IMR-90 (cell line): ENCODE measurements around the gene DGKZ. TPM values are rescaled to one million over a fixed set of nuclear protein-coding genes. Genes with fewer than 3 reads are reported as not detected.

Experiments used
- ATAC-seq: fragments of 200-7000 bp; cut with Tn5 transposase; 2 replicates; pipeline ENCODE4 v1.9.1; 2020; ENCODE audit warnings: low read depth, mild to moderate bottlenecking, moderate library complexity
- BruUV-seq: library from RNA; stranded (reverse); fragments of 400-500 nt; replicated peaks from 2 replicates; lab custom pipeline; 2021; lab: Mats Ljungman, UMichigan
- CTCF ChIA-PET: fragments of 300-600 bp; formaldehyde crosslinking; extraction: SDS; loops from one replicate; lab custom pipeline; 2021; ENCODE audit warnings: antibody characterized with exemption; lab: Yijun Ruan, JAX
- POLR2A ChIA-PET: fragments of 300-600 bp; sonication (Branson Sonifier 250); formaldehyde crosslinking; loops from one replicate; lab custom pipeline; 2022; ENCODE audit warnings: antibody characterized with exemption; ENCODE audit not compliant: unreplicated experiment; lab: Charles Lee
- DNase-seq: peaks from one replicate; pipeline ENCODE4 v3.0.0; 2013
- H2AFZ ChIP-seq: replicated peaks from 2 replicates; pipeline ENCODE3; 2013; ENCODE audit warnings: low read length, mild to moderate bottlenecking; ENCODE audit not compliant: poor library complexity
- H2AK5ac ChIP-seq: 2 replicates; pipeline ENCODE4 v1.6.1; 2013; ENCODE audit warnings: low read depth, low read length, inconsistent platforms
- H2AK9ac ChIP-seq: replicated peaks from 2 replicates; pipeline ENCODE3; 2013; ENCODE audit warnings: mild to moderate bottlenecking, low read depth, low read length, moderate library complexity; ENCODE audit not compliant: poor library complexity
- H2BK120ac ChIP-seq: 2 replicates; pipeline ENCODE4 v1.6.1; 2013; ENCODE audit warnings: low read depth, low read length, inconsistent platforms
- H2BK15ac ChIP-seq: 3 replicates; pipeline ENCODE4 v1.6.1; 2013; ENCODE audit warnings: low read depth, low read length, inconsistent platforms
- H2BK20ac ChIP-seq: 2 replicates; pipeline ENCODE4 v1.6.1; 2013; ENCODE audit warnings: low read depth, mild to moderate bottlenecking, inconsistent platforms, low read length, moderate library complexity
- H2BK5ac ChIP-seq: 2 replicates; pipeline ENCODE4 v1.6.1; 2013; ENCODE audit warnings: mild to moderate bottlenecking, low read depth, low read length, inconsistent platforms; ENCODE audit not compliant: poor library complexity, severe bottlenecking
- H3K14ac ChIP-seq: replicated peaks from 2 replicates; pipeline ENCODE4 v1.6.1; 2013; ENCODE audit warnings: low read depth, low read length, inconsistent platforms
- H3K18ac ChIP-seq: 2 replicates; pipeline ENCODE4 v1.6.1; 2013; ENCODE audit warnings: low read depth, low read length, control low read depth
- H3K23ac ChIP-seq: 2 replicates; pipeline ENCODE4 v1.6.1; 2013; ENCODE audit warnings: low read depth, low read length, inconsistent platforms
- H3K27ac ChIP-seq: 2 replicates; pipeline ENCODE4 v1.5.1; 2013; ENCODE audit warnings: mild to moderate bottlenecking, control low read depth, low read length; ENCODE audit not compliant: insufficient read depth
- H3K27me3 ChIP-seq: 2 replicates; pipeline ENCODE4 v1.6.1; 2013; ENCODE audit warnings: low read length; ENCODE audit not compliant: control insufficient read depth, insufficient read depth
- H3K36me3 ChIP-seq: 2 replicates; pipeline ENCODE4 v1.6.1; 2013; ENCODE audit warnings: low read length, mixed read lengths; ENCODE audit not compliant: control insufficient read depth, insufficient read depth
- H3K4ac ChIP-seq: 2 replicates; pipeline ENCODE4 v1.6.1; 2013; ENCODE audit warnings: low read depth, low read length, inconsistent platforms
- H3K4me1 ChIP-seq: 2 replicates; pipeline ENCODE4 v1.6.1; 2013; ENCODE audit warnings: low read length, mixed read lengths; ENCODE audit not compliant: control insufficient read depth, insufficient read depth
- H3K4me2 ChIP-seq: 2 replicates; pipeline ENCODE4 v1.6.1; 2013; ENCODE audit warnings: low read depth, mild to moderate bottlenecking, control low read depth, low read length, moderate library complexity
- H3K4me3 ChIP-seq: 2 replicates; pipeline ENCODE4 v1.5.1; 2013; ENCODE audit warnings: low read depth, mild to moderate bottlenecking, control low read depth, low read length, moderate library complexity; ENCODE audit not compliant: insufficient read depth
- H3K56ac ChIP-seq: 2 replicates; pipeline ENCODE4 v1.6.1; 2013; ENCODE audit warnings: low read length, inconsistent platforms; ENCODE audit not compliant: insufficient read depth; ENCODE audit errors: extremely low read depth
- H3K79me1 ChIP-seq, 2 experiments: 2 replicates each; pipeline ENCODE4 v1.6.1; 2013; ENCODE audit warnings: low read length in 2 of 2, inconsistent platforms in 1 of 2, low read depth in 1 of 2
- H3K9ac ChIP-seq: 2 replicates; pipeline ENCODE4 v1.6.1; 2013; ENCODE audit warnings: low read depth, low read length, control low read depth
- H3K9me1 ChIP-seq: 2 replicates; pipeline ENCODE4 v1.6.1; 2013; ENCODE audit warnings: low read length, inconsistent platforms; ENCODE audit not compliant: insufficient read depth
- H3K9me3 ChIP-seq: 2 replicates; pipeline ENCODE4 v1.6.1; 2013; ENCODE audit warnings: low read length; ENCODE audit not compliant: control insufficient read depth, insufficient read depth
- H4K20me1 ChIP-seq: 2 replicates; pipeline ENCODE4 v1.6.1; 2013; ENCODE audit warnings: low read length, inconsistent platforms; ENCODE audit not compliant: insufficient read depth
- H4K5ac ChIP-seq: 2 replicates; pipeline ENCODE4 v1.6.1; 2013; ENCODE audit warnings: mild to moderate bottlenecking, low read depth, low read length, control low read depth
- H4K8ac ChIP-seq, 2 experiments: 2 replicates each; pipeline ENCODE4 v1.6.1; 2013; ENCODE audit warnings: low read depth in 2 of 2, low read length in 2 of 2, control low read depth in 1 of 2, inconsistent platforms in 1 of 2
- H4K91ac ChIP-seq: 2 replicates; pipeline ENCODE4 v1.6.1; 2013; ENCODE audit warnings: low read depth, low read length, inconsistent platforms; ENCODE audit not compliant: insufficient read depth
- BHLHE40 ChIP-seq: fragments of 150-350 bp; IDR thresholded peaks from 2 replicates; pipeline ENCODE4 v1.6.1; 2016; ENCODE audit warnings: mild to moderate bottlenecking, low read depth, low read length
- CEBPB ChIP-seq: IDR thresholded peaks from 2 replicates; pipeline ENCODE4 v1.6.1; 2012; ENCODE audit warnings: low read depth, low read length, improper control_type of control experiment
- CHD1 ChIP-seq: IDR thresholded peaks from 2 replicates; pipeline ENCODE4 v1.6.1; 2012; ENCODE audit warnings: low read depth, low read length, improper control_type of control experiment
- FOS ChIP-seq: fragments of 150-350 bp; IDR thresholded peaks from 2 replicates; pipeline ENCODE4 v1.6.1; 2016; ENCODE audit warnings: low read depth, low read length
- MAFK ChIP-seq: IDR thresholded peaks from 2 replicates; pipeline ENCODE4 v1.6.1; 2012; ENCODE audit warnings: low read depth, low read length, improper control_type of control experiment
- MAZ ChIP-seq: IDR thresholded peaks from 2 replicates; pipeline ENCODE4 v1.6.1; 2012; ENCODE audit warnings: low read depth, mild to moderate bottlenecking, low read length, improper control_type of control experiment, moderate library complexity, borderline replicate concordance
- MXI1 ChIP-seq: IDR thresholded peaks from 2 replicates; pipeline ENCODE4 v1.6.1; 2012; ENCODE audit warnings: low read depth, mild to moderate bottlenecking, low read length, moderate library complexity, borderline replicate concordance
- NFE2L2 ChIP-seq: fragments of 150-350 bp; IDR thresholded peaks from 2 replicates; pipeline ENCODE4 v1.6.1; 2016; ENCODE audit warnings: low read depth, mild to moderate bottlenecking, low read length
- POLR2A ChIP-seq: IDR thresholded peaks from 2 replicates; pipeline ENCODE4 v1.6.1; 2012; ENCODE audit warnings: mild to moderate bottlenecking, low read depth, low read length
- RAD21 ChIP-seq: IDR thresholded peaks from 2 replicates; pipeline ENCODE4 v1.6.1; 2012; ENCODE audit warnings: low read length, improper control_type of control experiment
- RCOR1 ChIP-seq: IDR thresholded peaks from 2 replicates; pipeline ENCODE4 v1.6.1; 2012; ENCODE audit warnings: mild to moderate bottlenecking, low read length, improper control_type of control experiment; ENCODE audit not compliant: insufficient replicate concordance
- RFX5 ChIP-seq: IDR thresholded peaks from 2 replicates; pipeline ENCODE4 v1.8.0; 2012; ENCODE audit warnings: low read depth, mild to moderate bottlenecking, low read length, moderate library complexity
- SMC3 ChIP-seq: fragments of 150-350 bp; IDR thresholded peaks from 2 replicates; pipeline ENCODE4 v1.6.1; 2016; ENCODE audit warnings: low read depth, mild to moderate bottlenecking, antibody characterized with exemption, low read length, moderate library complexity
- WGBS, 2 experiments: methylation state at CpG; one replicate each; pipeline versions ENCODE4 v1.1.5 to v1.1.7; 2013; ENCODE audit warnings: missing lambda C conversion rate in 2 of 2; ENCODE audit not compliant: insufficient read length in 1 of 2; ENCODE audit errors: extremely low coverage in 2 of 2; 5-methylcytosine and 5-hydroxymethylcytosine counted together
- dilution Hi-C: fragments of 300-500 bp; cut with HindIII; formaldehyde crosslinking; loops from one replicate; pipeline ENCODE4 v1.14.3; 2018; ENCODE audit warnings: low sequenced_read_pairs; ENCODE audit not compliant: unreplicated experiment
- in situ Hi-C: fragments of 300-500 bp; cut with MboI; formaldehyde crosslinking; loops from 3 replicates; pipeline ENCODE4 v1.14.3; 2019; ENCODE audit warnings: low sequenced_read_pairs, inconsistent platforms, mixed read lengths
- intact Hi-C: fragments of 100-400 bp; cut with micrococcal nuclease; formaldehyde crosslinking; loops from 2 replicates; pipeline ENCODE4 v1.10.0; 2022
- polyA plus RNA-seq, 3 experiments: library from polyadenylated mRNA; depleted of rRNA; stranded (reverse); fragments of >200 nt; gene quantifications; 2 replicates each; pipeline ENCODE4 v1.2.3, GENCODE V29; 2012; ENCODE audit warnings: low replicate concordance in 1 of 3
- total RNA-seq: library from RNA; depleted of rRNA; stranded (reverse); fragments of >200 nt; gene quantifications from 2 replicates; pipeline ENCODE4 v1.2.3, GENCODE V29; 2012
- TF ChIP-seq, protein P1 (sequence below): fragments of 150-350 bp; IDR thresholded peaks from 2 replicates; pipeline ENCODE4 v1.6.1; 2017; ENCODE audit warnings: mild to moderate bottlenecking, antibody characterized with exemption, low read length, low read depth
- TF ChIP-seq, protein P2 (sequence below): fragments of 150-350 bp; IDR thresholded peaks from 2 replicates; pipeline ENCODE4 v1.6.1; 2016; ENCODE audit warnings: low read depth, mild to moderate bottlenecking, low read length, moderate library complexity, borderline replicate concordance
- TF ChIP-seq, protein P3 (sequence below): conservative IDR thresholded peaks from 2 replicates; pipeline ENCODE4 v1.5.1; 2012; ENCODE audit warnings: mild to moderate bottlenecking, low read depth, low read length, improper control_type of control experiment

Gene DGKZ
- total and polyA plus RNA-seq, 2 of the 4 experiments (the other 2 are of a cell fraction), result 46.8 to 62.0 TPM

DNA sequence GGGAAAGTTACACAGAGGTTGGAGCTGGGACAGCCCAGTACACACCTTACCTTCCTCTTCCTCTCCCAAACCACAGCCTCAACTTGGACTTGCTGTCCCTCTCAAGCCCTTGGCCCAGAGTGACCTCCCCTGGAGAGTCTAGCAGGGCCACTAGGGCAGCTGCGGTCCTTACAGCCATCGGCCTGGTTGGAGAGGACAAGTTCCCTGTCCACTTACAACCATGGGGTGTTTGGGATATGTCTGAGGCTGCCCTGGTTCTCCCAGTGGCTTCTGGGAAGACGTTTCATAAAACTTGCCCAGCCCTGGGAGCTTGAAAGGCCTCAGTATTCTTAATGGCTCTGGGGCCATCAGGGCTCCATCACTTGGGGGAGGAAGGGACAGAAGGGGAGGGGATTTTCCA is 13.1 kb upstream of the DGKZ start:
- peaks cover 51% of the 10 kb centered on the region for H3K27me3 ChIP-seq
- in situ Hi-C loops, result no loop called here
- peaks cover 6% of the 10 kb centered on the region for H3K4me1 ChIP-seq
- no peak overlapping the region for H4K91ac ChIP-seq
- H3K4me2 ChIP-seq, result no peak overlapping the region
- no CpG with 5 or more reads among the region's 3 CpGs for WGBS, 2 experiments
- no peak overlapping the region for H2BK20ac ChIP-seq
- H4K8ac ChIP-seq, result no peak overlapping the region
- H4K5ac ChIP-seq, result no peak overlapping the region
- no peak overlapping the region for H3K4ac ChIP-seq
- ChIA-PET CTCF (no interaction called here), POLR2A (no interaction called here)
- ATAC-seq, result no peak
- no peak overlapping the region for H3K27ac ChIP-seq
- H2BK5ac ChIP-seq, result no peak overlapping the region
- H2AK9ac ChIP-seq, result no peak overlapping the region
- H3K9me3 ChIP-seq, result no peaks in the 10 kb centered on the region
- H3K9ac ChIP-seq, result no peak overlapping the region
- H2BK15ac ChIP-seq, result no peak overlapping the region
- H3K23ac ChIP-seq, result no peak overlapping the region
- H3K36me3 ChIP-seq, result no peaks in the 10 kb centered on the region
- dilution Hi-C loops, result no loop called here
- H2AK5ac ChIP-seq, result no peak overlapping the region
- no TSS peak for BruUV-seq
- no peak overlapping the region for H2BK120ac ChIP-seq
- H3K9me1 ChIP-seq, result peaks cover 2% of the 10 kb centered on the region
- H4K20me1 ChIP-seq, result no peaks in the 10 kb centered on the region
- no peak overlapping the region for H3K56ac ChIP-seq
- intact Hi-C loops, result no loop called here
- H2AFZ ChIP-seq, result no peak overlapping the region
- no peak overlapping the region for H3K14ac ChIP-seq
- H3K4me3 ChIP-seq, result no peak overlapping the region
- no peak overlapping the region for H3K18ac ChIP-seq
- no peak for TF ChIP-seq RAD21
- TF ChIP-seq, protein P1, sequence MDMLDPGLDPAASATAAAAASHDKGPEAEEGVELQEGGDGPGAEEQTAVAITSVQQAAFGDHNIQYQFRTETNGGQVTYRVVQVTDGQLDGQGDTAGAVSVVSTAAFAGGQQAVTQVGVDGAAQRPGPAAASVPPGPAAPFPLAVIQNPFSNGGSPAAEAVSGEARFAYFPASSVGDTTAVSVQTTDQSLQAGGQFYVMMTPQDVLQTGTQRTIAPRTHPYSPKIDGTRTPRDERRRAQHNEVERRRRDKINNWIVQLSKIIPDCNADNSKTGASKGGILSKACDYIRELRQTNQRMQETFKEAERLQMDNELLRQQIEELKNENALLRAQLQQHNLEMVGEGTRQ, result no peak
- TF ChIP-seq CHD1, result no peak
- TF ChIP-seq MAZ, result no peak
- no peak for TF ChIP-seq RFX5
- no peak for TF ChIP-seq NFE2L2
- no peak for TF ChIP-seq MXI1
- TF ChIP-seq MAFK, result no peak
- TF ChIP-seq BHLHE40, result no peak
- TF ChIP-seq SMC3, result no peak
- TF ChIP-seq RCOR1, result no peak
- TF ChIP-seq, protein P2, sequence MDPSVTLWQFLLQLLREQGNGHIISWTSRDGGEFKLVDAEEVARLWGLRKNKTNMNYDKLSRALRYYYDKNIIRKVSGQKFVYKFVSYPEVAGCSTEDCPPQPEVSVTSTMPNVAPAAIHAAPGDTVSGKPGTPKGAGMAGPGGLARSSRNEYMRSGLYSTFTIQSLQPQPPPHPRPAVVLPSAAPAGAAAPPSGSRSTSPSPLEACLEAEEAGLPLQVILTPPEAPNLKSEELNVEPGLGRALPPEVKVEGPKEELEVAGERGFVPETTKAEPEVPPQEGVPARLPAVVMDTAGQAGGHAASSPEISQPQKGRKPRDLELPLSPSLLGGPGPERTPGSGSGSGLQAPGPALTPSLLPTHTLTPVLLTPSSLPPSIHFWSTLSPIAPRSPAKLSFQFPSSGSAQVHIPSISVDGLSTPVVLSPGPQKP, result no peak
- TF ChIP-seq POLR2A, result no peak
- TF ChIP-seq FOS, result no peak
- no peak for TF ChIP-seq CEBPB
- TF ChIP-seq, protein P3, sequence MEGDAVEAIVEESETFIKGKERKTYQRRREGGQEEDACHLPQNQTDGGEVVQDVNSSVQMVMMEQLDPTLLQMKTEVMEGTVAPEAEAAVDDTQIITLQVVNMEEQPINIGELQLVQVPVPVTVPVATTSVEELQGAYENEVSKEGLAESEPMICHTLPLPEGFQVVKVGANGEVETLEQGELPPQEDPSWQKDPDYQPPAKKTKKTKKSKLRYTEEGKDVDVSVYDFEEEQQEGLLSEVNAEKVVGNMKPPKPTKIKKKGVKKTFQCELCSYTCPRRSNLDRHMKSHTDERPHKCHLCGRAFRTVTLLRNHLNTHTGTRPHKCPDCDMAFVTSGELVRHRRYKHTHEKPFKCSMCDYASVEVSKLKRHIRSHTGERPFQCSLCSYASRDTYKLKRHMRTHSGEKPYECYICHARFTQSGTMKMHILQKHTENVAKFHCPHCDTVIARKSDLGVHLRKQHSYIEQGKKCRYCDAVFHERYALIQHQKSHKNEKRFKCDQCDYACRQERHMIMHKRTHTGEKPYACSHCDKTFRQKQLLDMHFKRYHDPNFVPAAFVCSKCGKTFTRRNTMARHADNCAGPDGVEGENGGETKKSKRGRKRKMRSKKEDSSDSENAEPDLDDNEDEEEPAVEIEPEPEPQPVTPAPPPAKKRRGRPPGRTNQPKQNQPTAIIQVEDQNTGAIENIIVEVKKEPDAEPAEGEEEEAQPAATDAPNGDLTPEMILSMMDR, result no peak
- H3K79me1 ChIP-seq, result no peaks in the 10 kb centered on the region
- DNase-seq, result no peak
